Subcutaneous abdominal adipose tissue (tissue), 5 donors: ENCODE results near the gene DUS2.

ENCODE experiments used
- H3K27ac ChIP-seq: one replicate; pipeline ENCODE4 v1.7.0; 2013; ENCODE audit warnings: low read depth, mild to moderate bottlenecking, inconsistent platforms, low read length, moderate library complexity
- H3K27me3 ChIP-seq, 5 donors: one replicate each; pipeline ENCODE4 v1.7.0; 2013; ENCODE audit warnings: low read length in 5 of 5, inconsistent platforms in 1 of 5; ENCODE audit not compliant: control insufficient read depth in 5 of 5, insufficient read depth in 4 of 5
- H3K36me3 ChIP-seq, 5 donors: one replicate each; pipeline ENCODE4 v1.7.0; 2013; ENCODE audit warnings: low read length in 5 of 5; ENCODE audit not compliant: control insufficient read depth in 5 of 5, insufficient read depth in 5 of 5
- H3K4me1 ChIP-seq, 5 donors: one replicate each; pipeline ENCODE4 v1.7.0; 2013; ENCODE audit warnings: low read length in 5 of 5, mild to moderate bottlenecking in 3 of 5, moderate library complexity in 1 of 5; ENCODE audit not compliant: control insufficient read depth in 5 of 5, insufficient read depth in 5 of 5
- H3K4me3 ChIP-seq, 5 donors: one replicate each; pipeline ENCODE4 v1.7.0; 2013; ENCODE audit warnings: low read length in 5 of 5, low read depth in 1 of 5
- H3K9ac ChIP-seq, 5 donors: one replicate each; pipeline ENCODE4 v1.7.0; 2013; ENCODE audit warnings: low read length in 5 of 5, mild to moderate bottlenecking in 4 of 5, moderate library complexity in 3 of 5
- H3K9me3 ChIP-seq, 5 donors: one replicate each; pipeline ENCODE4 v1.7.0; 2013; ENCODE audit warnings: low read length in 5 of 5; ENCODE audit not compliant: control insufficient read depth in 5 of 5
- donor health status: healthy.
- donor health status: healthy.
- donor health status: healthy.
- donor health status: healthy.
- donor health status: healthy.

DUS2 gene

DNA sequence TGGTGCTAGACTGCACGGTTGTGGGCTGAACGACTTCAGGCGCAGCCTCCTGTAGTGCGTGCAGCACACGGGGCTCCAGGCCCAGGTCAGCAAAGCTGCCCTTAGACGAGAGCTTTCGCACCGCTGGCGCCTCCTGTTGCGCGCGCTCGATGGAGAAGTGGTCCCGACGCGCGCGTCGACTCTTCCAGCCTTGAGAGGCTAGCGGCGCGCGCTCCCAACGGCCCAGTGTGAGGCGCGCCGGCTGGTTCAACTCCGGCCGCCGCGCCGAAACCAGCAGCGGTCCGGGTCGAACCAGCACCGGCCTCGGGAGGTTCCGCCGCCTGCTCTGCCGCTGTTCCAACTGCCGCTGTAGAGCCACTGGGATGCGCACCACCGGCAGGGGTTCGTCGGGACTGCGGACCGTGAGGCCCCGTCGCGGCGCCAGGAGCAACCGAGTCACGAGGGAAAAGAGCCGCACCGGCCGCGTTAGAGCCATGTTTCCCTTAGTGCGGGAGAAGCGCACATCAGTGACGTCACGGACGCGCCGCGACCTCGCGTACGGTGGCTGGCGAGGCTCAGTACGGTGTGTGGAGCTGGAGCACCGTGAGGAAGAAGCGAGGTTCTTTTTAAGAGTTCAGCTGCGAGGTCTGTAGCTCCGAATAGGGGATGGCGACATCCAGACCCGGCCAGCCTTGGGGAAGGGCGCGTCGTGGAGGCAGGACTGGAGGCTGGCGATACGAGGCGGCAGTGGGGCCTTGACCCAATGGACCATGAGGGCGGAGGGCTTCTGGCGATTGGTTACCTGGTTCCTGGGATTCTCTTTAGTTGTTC lies at the start of gene DUS2, which contains the start of gene DDX28:
Gene DUS2 (plus strand): TSS at position 557 of the 810 bp plus-strand sequence. CDS start 14,740 bp downstream, outside the sequence.
Gene DDX28 (minus strand): TSS at position 505 of the 810 bp plus-strand sequence. CDS start 30 bp downstream, at position 475.
- Histone ChIP-seq H3K27me3 (no peaks in the 10 kb centered on the region), H3K36me3 (peaks cover 0 to 16% (median 10%) of the 10 kb centered on the region in 5 donors), H3K27ac (peak within 1 kb of the TSS; percentile 79), H3K4me3 (peak within 1 kb of the TSS; percentile 85 to 100 (median 97)), H3K9me3 (no peaks in the 10 kb centered on the region), H3K4me1 (peaks cover 9 to 33% (median 27%) of the 10 kb centered on the region in 5 donors), H3K9ac (peak within 1 kb of the TSS; percentile 86 to 100 (median 98))

DNA sequence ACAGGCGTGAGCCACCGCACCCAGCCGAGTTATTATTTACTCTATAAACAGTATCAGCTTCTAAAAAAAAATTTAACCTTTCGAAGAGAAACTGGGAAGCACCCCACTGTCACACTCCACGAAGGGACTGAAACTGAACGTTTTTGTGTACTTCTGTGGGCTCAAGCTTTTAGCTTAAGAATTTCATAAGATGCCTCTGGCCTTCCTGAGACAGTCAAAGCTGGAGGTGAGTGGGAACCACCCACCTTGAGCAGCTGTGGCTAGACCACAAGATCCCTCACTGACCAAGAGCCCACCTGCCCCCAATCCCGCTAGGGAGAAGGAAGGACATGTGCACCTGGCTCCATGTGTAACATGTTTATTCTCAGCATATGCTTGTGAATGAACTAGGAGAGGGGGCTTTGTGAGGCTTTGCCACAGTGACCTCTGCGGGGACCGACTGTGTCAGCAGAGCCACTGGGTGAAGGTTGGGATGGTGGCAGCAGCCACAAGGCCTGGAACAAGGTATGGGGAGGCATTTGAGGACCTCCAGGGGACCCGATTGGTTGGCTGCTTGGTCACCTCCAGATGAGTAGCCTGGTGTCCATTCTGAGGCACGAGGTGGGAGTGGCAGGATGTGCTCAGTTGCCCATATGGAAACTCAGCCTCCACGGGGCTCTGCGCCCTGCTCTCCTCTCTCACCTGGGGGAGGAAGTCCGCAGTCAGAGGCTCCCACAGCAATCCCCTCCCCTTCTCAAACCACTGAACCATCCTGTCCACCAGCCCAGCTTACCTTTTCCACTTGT lies 47.6 kb upstream of the DUS2 start:
- peaks cover 0 to 7% (median 3%) of the 10 kb centered on the region in 5 donors for H3K27me3 ChIP-seq
- H3K9ac ChIP-seq: no peak overlapping the region
- H3K4me3 ChIP-seq: no peak overlapping the region
- H3K36me3 ChIP-seq: no peaks in the 10 kb centered on the region
- peaks cover 0 to 4% (median 0%) of the 10 kb centered on the region in 5 donors for H3K4me1 ChIP-seq
- H3K27ac ChIP-seq: no peak overlapping the region
- no peaks in the 10 kb centered on the region for H3K9me3 ChIP-seq

DNA sequence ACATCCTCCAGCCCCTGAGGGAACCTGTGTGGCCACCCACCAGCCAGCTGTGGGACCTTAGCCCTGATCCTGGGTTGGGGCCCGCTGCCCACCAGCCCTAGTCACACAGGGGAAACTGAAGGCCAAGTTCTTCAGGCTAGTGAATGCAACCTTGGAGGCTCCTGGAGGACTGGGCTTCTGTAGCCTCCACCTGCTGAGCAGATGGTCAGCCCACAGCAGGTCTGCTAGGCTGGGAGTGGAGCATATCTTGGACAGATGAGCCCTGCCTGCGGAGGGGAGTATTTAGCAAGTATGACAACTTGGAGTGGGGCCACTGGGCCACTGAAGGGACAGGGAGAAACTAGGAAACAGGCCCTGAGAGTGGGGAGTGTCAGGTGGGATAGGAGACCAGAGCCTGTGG lies 46.9 kb upstream of the DUS2 start:
- peaks cover 0 to 4% (median 0%) of the 10 kb centered on the region in 5 donors for H3K4me1 ChIP-seq
- H3K27me3 ChIP-seq: peaks cover 0 to 9% (median 3%) of the 10 kb centered on the region in 5 donors
- no peak overlapping the region for H3K4me3 ChIP-seq
- no peaks in the 10 kb centered on the region for H3K9me3 ChIP-seq
- H3K27ac ChIP-seq: no peak overlapping the region
- H3K9ac ChIP-seq: no peak overlapping the region
- no peaks in the 10 kb centered on the region for H3K36me3 ChIP-seq

DNA sequence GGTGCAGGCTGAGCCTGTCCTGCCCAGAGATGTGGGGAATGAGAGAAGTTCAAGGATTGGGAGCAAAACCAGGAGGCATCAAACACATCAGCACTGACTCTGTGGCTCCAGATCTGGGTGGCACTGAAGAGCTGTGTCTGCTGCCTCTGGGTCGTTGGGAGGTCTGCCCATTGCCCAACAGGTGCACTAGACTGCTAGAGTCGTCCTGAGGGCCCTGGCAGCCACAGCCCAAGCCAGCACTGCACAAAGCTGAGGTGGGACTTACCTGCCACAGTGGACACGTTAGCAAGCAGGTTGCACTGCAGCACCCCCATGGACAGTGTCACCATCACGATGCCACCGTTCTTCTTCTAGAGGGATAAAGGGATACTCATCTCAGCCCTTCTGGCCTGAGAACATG lies 46.1 kb upstream of the DUS2 start:
- Histone ChIP-seq H3K27ac (no peak overlapping the region), H3K9ac (no peak overlapping the region), H3K36me3 (no peaks in the 10 kb centered on the region), H3K27me3 (peaks cover 0 to 9% (median 3%) of the 10 kb centered on the region in 5 donors), H3K4me3 (no peak overlapping the region), H3K9me3 (no peaks in the 10 kb centered on the region), H3K4me1 (peaks cover 0 to 4% (median 0%) of the 10 kb centered on the region in 5 donors)

DNA sequence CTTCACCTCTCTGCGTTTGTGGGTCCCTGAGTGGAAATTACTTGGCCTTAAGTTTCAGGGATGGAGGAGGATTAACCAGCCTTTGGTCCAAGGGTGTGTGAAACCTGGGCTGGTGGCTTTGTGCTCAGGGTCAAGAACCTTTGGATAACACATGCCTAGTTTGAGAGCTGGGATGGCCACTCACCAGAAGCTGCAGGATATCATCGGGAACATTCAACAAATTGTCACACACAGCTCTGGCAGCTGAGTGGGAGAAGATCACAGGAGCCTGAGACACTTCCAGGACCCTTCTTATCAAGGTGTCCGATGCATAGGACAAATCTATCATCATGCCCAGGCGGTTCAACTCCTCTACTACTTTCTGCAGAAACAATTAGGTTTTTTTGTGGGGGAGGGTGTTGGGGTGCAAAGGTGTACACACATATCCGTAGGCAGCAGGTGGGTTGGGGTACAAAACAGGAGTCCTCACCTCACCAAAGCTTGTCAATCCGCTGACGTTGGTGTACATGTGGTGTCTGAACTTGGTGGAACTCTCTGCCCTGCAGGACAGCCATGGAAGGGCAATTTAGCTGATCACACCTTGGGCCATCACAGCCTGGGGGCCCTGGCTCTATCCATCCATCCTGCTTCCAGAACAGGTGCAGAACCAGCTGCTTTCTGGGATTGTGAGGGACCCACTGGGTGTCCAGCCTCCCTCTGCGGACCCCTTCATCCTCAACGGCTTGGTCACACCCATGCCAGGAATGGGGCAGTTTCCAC lies 45.4 kb upstream of the DUS2 start:
- Histone ChIP-seq H3K27me3 (peaks cover 0 to 9% (median 3%) of the 10 kb centered on the region in 5 donors), H3K9ac (no peak overlapping the region), H3K27ac (no peak overlapping the region), H3K9me3 (no peaks in the 10 kb centered on the region), H3K4me1 (peaks cover 0 to 4% (median 0%) of the 10 kb centered on the region in 5 donors), H3K4me3 (no peak overlapping the region), H3K36me3 (no peaks in the 10 kb centered on the region)

GRCh38 chr16:67979955-67980678 lies 43.0 kb upstream of the DUS2 start, which contains the start of gene DPEP3:
TSS of gene DPEP3 (minus strand) at chr16:67980499. CDS start at chr16:67980380, 119 bp downstream.
- Histone ChIP-seq H3K9ac (no peak within 1 kb of the TSS), H3K36me3 (no peaks in the 10 kb centered on the region), H3K9me3 (no peaks in the 10 kb centered on the region), H3K27me3 (peaks cover 0 to 9% (median 3%) of the 10 kb centered on the region in 5 donors), H3K4me1 (peaks cover 0 to 21% (median 12%) of the 10 kb centered on the region in 5 donors), H3K27ac (no peak within 1 kb of the TSS), H3K4me3 (no peak within 1 kb of the TSS)

GRCh38 chr16:67982011-67982696 lies 40.9 kb upstream of the DUS2 start:
- Histone ChIP-seq H3K4me3 (no peak overlapping the region), H3K9ac (no peak overlapping the region)

GRCh38 chr16:67986949-67987348 lies 36.1 kb upstream of the DUS2 start:
- Histone ChIP-seq H3K27ac (no peak overlapping the region), H3K27me3 (no peaks in the 10 kb centered on the region), H3K4me3 (no peak overlapping the region)

More at GRCh38 chr16:67982011-67982696, 40.9 kb upstream of the DUS2 start:
- peaks cover 0 to 9% (median 3%) of the 10 kb centered on the region in 5 donors for H3K27me3 ChIP-seq
- no peak overlapping the region for H3K27ac ChIP-seq
- peaks cover 0 to 24% (median 16%) of the 10 kb centered on the region in 5 donors for H3K4me1 ChIP-seq
- H3K36me3 ChIP-seq: no peaks in the 10 kb centered on the region
- H3K9me3 ChIP-seq: no peaks in the 10 kb centered on the region

More at GRCh38 chr16:67986949-67987348, 36.1 kb upstream of the DUS2 start:
- Histone ChIP-seq H3K9me3 (no peaks in the 10 kb centered on the region), H3K9ac (no peak overlapping the region), H3K36me3 (peaks cover 0 to 5% (median 0%) of the 10 kb centered on the region in 5 donors), H3K4me1 (peaks cover 3 to 31% (median 14%) of the 10 kb centered on the region in 5 donors)
